GM10847 (cell line): ENCODE measurements around the gene GPR87.

ENCODE experiments used
- POLR2A ChIP-seq: IDR thresholded peaks from 2 replicates; pipeline ENCODE4 v1.6.1; 2011; ENCODE audit not compliant: insufficient read length; ENCODE audit errors: extremely low read depth

Gene GPR87

GRCh38 chr3:151316267-151316991 is at the start of gene GPR87:
Gene GPR87 (minus strand): TSS chr3:151316820. CDS start chr3:151300100, 16,720 bp downstream.
- no peak for TF ChIP-seq POLR2A

DNA sequence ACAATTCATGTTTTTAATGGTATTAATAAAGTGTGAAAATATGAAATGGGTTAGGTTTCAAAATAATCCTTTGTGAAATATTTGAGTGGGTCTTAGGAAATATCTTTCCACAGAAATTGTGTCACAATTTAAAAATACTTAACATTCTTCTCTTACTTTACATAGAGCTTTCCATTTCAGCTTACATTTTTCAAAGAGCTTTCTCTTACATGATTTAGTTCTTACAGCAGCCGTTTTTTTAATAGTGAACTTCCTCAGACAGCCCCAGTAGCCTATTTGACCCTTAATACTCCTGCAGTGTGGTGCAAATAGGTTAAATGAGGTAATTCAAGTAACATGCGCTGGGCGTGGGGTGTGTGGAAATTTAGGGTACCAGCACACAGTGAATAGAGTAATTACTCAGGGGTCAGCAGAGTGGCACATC is 46.1 kb upstream of the GPR87 start:
- TF ChIP-seq POLR2A: no peak

DNA sequence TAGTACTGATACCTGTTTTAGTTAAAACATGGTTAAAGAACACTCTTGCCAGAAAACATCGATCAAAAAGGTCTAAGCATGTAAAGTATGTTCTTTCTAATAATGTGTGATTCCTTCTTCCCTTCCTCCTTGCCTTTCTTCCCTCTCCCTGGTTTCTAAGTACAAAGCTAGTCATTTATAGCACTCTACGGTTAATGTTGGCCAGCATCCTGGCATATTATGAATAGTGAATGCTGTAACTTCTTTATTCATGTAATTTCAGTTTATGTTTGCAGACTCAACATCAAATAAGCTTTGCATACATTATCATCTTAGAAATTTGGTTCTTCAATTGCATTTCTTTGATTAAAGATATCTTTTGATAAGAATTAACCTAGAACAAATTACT is 40.8 kb upstream of the GPR87 start:
- TF ChIP-seq POLR2A: no peak

DNA sequence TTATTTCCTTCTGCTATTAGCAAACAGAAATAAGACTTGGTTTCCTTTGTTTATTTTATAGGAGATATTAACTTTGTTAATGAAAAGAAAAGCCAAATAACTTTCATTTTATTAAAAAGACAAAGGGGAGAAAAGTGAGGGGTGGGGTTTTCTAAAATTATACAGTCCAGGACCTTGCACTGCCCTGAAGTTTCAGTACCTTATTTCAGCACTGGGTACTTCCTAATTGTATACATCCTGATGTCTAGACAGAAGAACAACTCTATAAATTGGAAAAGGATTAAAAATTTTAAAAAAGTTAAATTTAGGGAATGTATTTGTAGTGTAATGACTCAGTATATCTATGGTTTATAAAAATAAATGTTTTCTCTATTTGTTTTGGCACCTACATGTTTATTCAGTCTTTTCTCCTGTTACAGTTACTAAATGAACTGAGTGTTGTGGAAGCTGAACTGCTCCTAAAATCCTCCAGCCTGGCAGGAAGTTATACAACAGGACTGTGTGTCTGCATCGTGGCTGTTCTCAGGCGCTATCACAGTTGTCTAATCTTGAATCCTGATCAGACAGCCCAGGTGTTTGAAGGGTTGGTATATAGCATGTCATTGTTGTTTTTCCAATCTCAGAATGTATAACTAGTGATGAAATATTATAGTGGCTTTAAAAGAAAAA is 40.3 kb upstream of the GPR87 start:
- no peak for TF ChIP-seq POLR2A

DNA sequence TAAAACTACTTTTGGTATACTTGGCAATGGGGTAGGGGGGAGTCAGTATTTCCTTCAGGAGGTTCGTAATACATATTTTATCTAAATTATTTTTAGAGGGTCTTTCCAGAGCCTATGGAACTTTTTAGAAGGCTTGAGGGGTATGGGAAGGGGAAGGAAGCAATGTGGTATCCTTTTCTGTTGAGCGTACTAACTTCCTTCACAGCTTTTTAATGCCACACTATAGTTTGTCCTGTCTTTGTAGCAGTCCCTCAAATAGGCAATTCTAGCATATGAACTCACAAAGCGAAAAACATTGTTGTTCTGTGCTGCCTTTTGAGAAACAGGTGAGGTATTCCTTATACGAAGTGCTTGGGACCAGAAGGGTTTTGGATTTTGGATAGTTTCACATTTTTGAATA is 35.0 kb upstream of the GPR87 start:
- TF ChIP-seq POLR2A: no peak

DNA sequence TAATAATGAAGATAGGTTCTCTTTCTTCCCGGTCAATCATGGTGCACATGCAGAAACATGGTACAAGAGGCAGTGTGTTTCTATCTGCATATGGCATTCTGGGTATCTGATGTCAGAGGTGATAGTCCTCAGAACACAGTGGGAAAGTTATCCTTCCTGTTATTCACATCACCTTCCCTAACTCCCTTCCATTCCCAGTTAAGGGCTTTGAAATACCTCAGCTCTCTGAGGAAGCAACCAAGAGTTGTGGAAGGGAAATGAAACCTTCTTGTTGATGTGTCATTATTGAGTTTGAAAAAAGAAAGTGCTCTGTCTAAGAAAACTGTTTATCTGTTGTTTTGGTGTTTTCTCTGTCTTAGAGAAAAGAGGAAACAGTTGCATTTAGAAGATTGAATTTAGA is 34.6 kb upstream of the GPR87 start:
- TF ChIP-seq POLR2A: no peak

GRCh38 chr3:151350656-151351055 is 34.0 kb upstream of the GPR87 start:
- no peak for TF ChIP-seq POLR2A

DNA sequence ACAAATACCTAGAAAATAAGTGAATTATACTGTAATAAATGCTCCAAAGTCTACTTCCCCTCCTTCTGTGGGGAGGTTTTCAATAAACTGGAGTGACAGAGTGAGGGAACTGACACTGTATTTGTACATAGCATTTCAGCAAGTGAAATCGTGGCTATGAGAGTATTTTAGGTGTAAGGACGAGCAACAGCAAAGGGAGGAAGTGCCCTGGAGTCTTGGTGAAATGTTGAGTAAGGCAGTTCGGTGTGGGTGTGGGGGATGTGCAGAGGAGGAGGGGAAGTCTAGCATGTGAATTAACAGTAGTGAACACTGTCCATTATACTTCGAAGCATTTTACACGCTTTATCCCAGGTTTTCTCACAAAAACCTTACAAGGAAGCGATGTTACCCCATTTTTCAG is 30.8 kb upstream of the GPR87 start:
- TF ChIP-seq POLR2A: no peak

- TF ChIP-seq POLR2A: no peak
These were observed 29.7 kb upstream of the GPR87 start for GRCh38 chr3:151346292-151346691.

DNA sequence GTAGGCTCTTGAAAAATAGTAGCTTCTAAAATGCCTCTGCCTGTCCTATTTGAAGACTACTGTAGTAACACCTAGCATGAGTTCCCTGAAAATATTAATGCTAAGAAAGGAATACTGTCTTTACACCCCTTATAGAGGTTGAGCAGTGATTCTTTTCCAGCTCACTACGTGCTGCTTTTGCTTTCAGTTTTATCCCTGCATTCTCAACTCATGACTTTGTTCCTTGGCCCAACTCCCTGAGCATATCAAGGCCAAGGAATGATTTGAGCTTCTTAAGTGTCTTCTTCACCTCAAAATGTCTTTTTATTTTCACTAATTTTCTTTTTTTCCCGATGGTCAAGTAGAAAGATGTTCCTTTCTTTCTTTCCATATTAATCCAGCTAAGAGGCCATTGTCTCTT is 29.2 kb upstream of the GPR87 start:
- TF ChIP-seq POLR2A: no peak

- no peak for TF ChIP-seq POLR2A
These were observed 15.1 kb upstream of the GPR87 start for GRCh38 chr3:151331696-151332095.

GRCh38 chr3:151330899-151331298 is 14.3 kb upstream of the GPR87 start:
- TF ChIP-seq POLR2A: no peak

DNA sequence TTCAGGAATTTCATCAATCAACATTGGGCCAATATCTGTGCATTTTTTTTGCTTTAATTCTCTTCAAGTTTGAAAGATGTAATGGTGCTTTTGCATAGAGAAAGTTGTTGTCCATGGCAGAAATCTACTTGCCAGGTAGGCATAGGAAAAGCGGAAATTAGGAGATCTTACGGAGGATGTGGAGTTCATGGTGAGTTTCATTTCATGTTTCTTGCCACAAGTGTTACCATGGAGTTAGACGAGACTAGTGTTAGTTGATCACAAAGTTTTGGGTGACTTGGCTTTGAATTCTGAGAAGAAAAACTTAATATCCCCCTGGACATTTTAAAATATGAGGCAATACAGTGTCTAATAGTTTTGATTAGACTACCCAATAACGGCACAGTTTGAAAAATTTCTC is 13.8 kb upstream of the GPR87 start:
- no peak for TF ChIP-seq POLR2A

GRCh38 chr3:151329363-151329762 is 12.7 kb upstream of the GPR87 start, which contains the start of gene P2RY13:
Gene P2RY13 (minus strand): TSS chr3:151329549. CDS start chr3:151329528, 21 bp downstream.
- TF ChIP-seq POLR2A: no peak

DNA sequence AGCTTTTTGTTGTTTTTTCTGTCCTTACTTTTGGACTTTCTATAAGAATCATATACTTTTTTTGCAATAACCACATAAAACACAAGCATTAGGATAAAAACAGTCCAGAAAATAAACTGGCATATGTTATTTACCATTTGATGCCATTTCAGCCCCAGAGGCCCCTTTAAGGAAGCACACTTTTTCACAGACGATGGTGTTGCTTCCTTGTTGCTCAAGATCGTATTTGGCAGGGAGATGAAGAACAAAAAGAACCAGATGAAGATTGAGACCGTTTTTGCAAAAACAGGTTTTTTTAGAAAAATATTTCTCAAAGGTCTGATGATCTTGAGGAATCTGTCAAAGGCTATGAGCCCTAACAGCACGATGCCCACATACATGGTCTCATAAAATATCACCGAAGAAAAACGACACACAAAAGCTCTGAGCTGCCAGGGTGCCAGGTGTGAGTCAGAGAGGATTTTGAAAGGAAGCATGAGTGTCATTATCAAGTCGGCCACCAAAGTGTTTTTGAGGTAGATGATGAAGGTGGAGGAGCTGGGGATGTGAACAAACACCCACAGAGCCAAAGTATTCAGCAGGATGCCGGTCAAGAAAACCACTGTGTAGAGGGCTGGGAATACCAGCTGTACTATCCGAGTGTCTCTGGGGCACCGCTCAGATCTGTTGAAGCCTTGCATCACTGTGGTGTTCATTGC is 11.8 kb upstream of the GPR87 start:
- no peak for TF ChIP-seq POLR2A

GRCh38 chr3:151327571-151328198 is 11.1 kb upstream of the GPR87 start:
- no peak for TF ChIP-seq POLR2A
